Activated CD4-positive, alpha-beta T cell treated with anti-CD3 and anti-CD28 coated beads, Interleukin-10, Interleukin-2, amounts not matched to agents 100 ng/mL and 50 ng/mL, durations not matched to agents 16 hours and 8 hours (primary cell): ENCODE results near the gene PSKH1.

Source experiments
- DNase-seq: peaks from one replicate; pipeline ENCODE4 v3.0.0-alpha.2; 2020

Gene PSKH1

DNA sequence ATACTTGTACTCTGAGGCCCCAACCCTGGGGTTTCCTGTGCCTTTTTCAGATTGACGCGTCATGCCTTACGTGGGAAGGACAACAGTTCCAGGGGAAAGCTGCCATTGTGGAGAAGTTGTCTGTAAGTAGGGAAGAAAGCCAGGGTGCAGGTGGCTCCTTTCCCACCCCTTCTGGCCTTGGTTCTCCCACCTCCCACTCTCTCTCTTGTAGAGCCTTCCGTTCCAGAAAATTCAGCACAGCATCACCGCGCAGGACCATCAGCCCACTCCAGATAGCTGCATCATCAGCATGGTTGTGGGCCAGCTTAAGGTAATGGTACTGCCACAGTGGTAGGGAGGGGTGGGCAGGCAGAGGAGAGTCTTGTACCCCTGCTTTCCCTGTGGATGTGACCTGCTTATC is 24.8 kb upstream of the PSKH1 start:
- DNase-seq, result no peak

- DNase-seq, result no peak
These were observed 23.4 kb upstream of the PSKH1 start for GRCh38 chr16:67869653-67870052.

DNA sequence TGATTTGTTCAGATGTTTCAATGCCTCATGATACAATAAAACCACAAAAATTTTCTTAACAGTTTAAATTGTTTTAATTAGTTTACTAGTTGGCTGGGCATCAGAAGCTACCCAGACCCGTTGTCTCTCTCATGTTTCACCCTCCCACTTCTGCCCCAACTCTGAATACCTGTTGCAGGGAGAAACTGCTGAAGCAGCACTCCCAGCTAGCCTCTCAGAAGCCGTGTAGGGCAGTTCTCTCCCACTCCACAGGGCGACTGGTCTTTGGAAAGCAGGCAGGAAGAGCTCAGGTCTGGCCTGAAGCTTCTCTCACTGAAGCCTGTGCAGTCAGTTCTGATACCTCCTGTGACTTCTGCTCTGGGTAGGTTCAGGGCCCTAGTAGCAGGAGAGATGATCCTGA is 21.8 kb upstream of the PSKH1 start:
- no peak for DNase-seq

GRCh38 chr16:67872131-67872630 is 20.9 kb upstream of the PSKH1 start:
- DNase-seq, result no peak

DNA sequence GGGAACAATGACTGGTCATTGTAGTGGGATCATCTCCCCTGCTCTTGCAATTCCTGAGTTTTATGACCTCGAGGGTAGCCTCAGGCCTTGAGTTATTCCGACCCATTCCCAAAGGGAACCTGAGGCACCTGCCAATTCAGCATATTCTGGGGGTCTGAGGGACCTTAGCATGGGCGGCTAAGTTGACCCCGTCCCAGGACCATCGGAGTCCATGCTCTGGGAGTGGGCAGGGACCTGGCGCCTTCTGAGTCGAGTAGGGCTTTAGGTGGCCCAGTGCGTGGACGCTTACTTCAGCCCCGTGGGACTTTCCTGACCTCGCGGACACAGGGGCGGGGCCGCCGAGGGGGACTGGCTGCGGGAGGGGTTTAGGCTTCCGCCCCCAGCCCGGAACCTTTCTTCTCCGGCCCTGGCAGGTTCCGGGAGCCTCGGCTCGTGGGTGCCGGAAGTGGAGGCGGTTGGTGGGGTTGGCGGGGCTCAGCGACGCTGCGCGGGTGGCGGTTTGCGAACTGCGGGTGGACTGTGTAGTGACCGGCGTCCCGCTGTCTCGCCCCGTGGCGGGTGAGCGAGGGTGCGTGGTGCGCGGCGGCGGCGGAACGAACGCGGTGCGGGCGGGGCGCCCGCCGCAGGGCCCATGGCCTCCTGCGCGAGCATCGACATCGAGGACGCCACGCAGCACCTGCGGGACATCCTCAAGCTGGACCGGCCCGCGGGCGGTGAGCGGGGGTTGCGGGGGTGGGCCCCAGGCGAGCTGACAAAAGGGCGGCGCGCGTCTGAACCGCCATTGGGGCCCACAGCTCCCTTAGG is 20.2 kb upstream of the PSKH1 start, which contains the start of gene EDC4:
Gene EDC4 (plus strand): TSS at position 422 of the 804 bp plus-strand sequence. CDS start 210 bp downstream, at position 632.
- peak; percentile 92 for DNase-seq

DNA sequence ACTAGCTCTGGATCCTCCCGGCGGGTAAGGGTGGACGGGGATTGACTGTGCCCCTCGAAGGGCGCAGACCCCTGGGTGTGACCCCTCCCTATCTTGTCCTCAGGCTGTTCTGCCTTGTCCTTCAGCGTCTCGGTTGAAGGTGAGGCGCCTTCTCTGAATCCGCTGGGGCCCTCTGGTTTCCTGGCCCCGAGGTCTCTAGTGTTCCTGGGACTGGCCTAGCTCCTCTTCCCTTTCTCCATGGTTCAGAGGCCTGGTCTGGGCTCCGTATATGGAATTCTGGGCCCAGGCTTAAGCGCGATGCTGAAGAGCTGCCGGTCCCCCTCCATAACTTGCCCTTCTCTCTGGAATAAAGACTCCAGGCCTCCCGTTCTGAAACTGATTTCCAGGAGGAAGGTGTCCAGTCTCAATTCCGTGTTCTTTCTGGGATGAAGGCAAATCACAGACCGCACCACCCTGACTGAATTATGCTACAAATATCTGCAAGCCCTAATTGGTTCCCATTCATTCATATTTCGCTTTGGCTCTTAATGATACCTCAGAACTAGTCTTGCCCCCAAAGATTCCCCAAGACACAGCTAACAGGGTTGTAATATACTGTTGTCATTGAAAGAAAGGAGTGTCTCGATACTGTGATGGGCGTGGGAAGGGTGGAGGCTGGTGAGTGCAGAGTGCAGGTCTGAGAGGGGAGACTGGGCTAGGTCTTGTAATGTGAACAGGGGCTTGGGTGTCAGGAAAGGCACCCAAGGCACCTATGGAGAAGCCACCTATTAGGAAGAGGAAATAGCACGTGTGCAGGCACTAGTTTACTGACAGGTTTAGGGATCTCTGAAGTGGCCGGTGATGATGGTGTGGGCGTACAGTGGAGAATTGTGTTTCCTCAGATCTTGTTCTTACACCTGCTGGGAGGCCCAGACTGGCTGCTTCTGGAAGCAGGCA is 19.4 kb upstream of the PSKH1 start:
- no peak for DNase-seq

GRCh38 chr16:67874372-67874771 is 18.7 kb upstream of the PSKH1 start:
- DNase-seq, result no peak

- DNase-seq, result no peak
These were observed 16.0 kb upstream of the PSKH1 start for GRCh38 chr16:67877064-67877463.

- DNase-seq, result no peak
These were observed 14.8 kb upstream of the PSKH1 start for GRCh38 chr16:67878232-67878631.

- DNase-seq, result no peak
These were observed 14.2 kb upstream of the PSKH1 start for GRCh38 chr16:67878846-67879245.

GRCh38 chr16:67879462-67879861 is 13.6 kb upstream of the PSKH1 start:
- DNase-seq, result no peak

GRCh38 chr16:67879936-67880335 is 13.1 kb upstream of the PSKH1 start:
- no peak for DNase-seq

DNA sequence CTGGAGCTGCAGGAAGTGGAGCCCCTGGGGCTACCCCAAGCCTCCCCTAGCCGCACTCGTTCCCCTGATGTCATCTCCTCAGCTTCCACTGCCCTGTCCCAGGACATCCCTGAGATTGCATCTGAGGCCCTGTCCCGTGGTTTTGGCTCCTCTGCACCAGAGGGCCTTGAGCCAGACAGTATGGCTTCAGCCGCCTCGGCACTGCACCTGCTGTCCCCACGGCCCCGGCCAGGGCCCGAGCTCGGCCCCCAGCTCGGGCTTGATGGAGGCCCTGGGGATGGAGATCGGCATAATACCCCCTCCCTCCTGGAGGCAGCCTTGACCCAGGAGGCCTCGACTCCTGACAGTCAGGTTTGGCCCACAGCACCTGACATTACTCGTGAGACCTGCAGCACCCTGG is 12.5 kb upstream of the PSKH1 start:
- DNase-seq, result no peak

DNA sequence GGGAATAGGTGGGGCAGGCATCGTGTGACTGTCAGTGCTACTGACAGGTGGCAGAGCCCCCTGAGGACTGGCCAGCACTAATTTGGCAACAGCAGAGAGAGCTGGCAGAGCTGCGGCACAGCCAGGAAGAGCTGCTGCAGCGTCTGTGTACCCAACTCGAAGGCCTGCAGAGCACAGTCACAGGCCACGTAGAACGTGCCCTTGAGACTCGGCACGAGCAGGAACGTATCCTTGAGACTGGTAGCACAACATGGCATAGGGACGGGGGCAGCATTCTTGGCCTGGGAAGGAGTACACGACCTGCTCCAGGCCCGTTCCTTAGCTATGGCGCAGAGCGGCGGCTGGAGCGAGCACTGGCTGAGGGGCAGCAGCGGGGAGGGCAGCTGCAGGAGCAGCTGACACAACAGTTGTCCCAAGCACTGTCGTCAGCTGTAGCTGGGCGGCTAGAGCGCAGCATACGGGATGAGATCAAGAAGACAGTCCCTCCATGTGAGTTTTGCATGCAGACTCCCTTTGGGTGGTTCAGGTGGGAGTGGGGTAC is 11.4 kb upstream of the PSKH1 start:
- no peak for DNase-seq

DNA sequence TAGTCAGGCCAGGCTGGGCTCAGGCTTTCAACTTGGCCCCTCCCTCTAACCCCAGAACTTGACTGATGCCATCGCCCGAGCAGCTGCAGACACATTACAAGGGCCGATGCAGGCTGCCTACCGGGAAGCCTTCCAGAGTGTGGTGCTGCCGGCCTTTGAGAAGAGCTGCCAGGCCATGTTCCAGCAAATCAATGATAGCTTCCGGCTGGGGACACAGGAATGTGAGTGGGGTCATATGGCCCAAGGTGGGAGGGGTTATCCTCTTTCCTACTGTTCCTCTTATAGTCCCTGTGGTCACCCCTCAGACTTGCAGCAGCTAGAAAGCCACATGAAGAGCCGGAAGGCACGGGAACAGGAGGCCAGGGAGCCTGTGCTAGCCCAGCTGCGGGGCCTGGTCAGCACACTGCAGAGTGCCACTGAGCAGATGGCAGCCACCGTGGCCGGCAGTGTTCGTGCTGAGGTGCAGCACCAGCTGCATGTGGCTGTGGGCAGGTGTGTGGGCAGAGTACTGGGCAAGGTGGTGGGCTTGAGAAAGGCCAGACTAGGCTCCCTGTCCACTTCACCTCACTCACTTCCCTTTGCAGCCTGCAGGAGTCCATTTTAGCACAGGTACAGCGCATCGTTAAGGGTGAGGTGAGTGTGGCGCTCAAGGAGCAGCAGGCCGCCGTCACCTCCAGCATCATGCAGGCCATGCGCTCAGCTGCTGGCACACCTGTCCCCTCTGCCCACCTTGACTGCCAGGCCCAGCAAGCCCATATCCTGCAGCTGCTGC is 10.5 kb upstream of the PSKH1 start:
- no peak for DNase-seq

DNA sequence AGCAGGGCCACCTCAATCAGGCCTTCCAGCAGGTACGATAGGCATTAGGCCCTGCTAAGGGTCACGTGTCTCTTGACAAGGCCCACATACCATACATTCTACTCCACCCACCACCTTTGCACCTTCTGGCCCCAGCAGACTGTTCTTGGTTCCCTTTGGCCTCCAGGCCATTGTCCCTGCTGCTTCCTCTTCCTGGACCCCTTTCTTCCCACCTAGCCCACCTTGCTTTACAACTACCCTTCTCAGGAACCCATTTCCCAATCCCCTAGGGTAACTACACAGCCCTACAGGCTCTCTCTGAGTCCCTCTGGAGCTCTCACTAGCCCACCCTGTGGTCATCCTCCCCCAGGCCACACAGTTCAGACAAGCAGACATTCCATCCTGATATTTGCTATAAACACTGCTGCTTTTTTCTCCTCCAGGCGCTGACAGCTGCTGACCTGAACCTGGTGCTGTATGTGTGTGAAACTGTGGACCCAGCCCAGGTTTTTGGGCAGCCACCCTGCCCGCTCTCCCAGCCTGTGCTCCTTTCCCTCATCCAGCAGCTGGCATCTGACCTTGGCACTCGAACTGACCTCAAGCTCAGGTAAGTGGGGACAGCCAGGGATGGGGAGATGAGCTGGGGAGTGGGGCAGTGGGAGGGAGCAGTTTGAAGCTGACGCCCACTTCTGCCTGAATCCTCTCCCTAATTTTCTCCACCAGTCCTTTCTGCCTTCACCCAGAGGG is 9.7 kb upstream of the PSKH1 start:
- no peak for DNase-seq

GRCh38 chr16:67883872-67884261 is 9.2 kb upstream of the PSKH1 start:
- DNase-seq, result peak; percentile 66

DNA sequence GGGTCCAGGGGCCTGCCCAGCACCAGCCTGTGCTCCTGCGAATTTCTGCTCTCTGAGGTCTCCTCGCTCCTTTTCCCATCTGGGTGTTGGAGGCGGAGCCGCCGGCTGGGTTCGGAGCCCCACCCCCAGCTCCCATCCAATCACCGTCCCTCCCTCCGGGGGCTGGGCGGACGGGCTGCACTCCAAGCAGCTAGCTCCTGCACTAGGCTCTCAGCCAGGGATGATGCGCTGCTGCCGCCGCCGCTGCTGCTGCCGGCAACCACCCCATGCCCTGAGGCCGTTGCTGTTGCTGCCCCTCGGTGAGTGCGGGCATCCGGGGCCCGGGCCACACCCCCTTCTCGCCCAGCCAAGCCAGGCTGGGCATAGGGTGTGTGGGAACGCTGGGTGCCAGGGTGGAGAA is 8.4 kb upstream of the PSKH1 start, which contains the start of gene NRN1L:
Gene NRN1L (plus strand): TSS at position 202 of the 400 bp plus-strand sequence. CDS start 19 bp downstream, at position 221.
- DNase-seq, result no peak

DNA sequence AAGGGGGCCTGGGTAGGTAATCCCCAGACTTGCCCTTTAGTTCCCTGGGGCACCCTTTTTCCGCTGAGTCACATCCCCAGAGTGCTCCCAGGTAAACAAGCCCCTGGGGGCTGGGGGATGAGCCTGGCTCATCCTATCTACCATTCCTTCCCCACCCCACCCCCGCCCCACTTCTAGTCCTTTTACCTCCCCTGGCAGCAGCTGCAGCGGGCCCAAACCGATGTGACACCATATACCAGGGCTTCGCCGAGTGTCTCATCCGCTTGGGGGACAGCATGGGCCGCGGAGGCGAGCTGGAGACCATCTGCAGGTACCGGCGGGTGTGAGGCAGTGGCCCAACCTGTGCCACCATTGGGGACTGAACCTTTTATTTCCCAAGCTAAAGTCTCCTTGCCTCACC is 7.5 kb upstream of the PSKH1 start:
- no peak for DNase-seq

- DNase-seq, result no peak
These were observed 7.1 kb upstream of the PSKH1 start for GRCh38 chr16:67885976-67886375.

- no peak for DNase-seq
These were observed 6.7 kb upstream of the PSKH1 start for GRCh38 chr16:67886387-67886786.

GRCh38 chr16:67888331-67888730 is 4.7 kb upstream of the PSKH1 start:
- DNase-seq, result no peak
